GM23248 (cell line): ENCODE measurements around the gene SUN1.

Experiments used
- EZH2 ChIP-seq: fragments of 200-600 bp; sonication (generic); IDR thresholded peaks from 2 replicates; pipeline ENCODE4 v1.6.1; 2018; ENCODE audit warnings: antibody characterized with exemption, mild to moderate bottlenecking; ENCODE audit not compliant: insufficient read depth, poor library complexity, severe bottlenecking
- EZH2phosphoT487 ChIP-seq: fragments of 200-600 bp; sonication (generic); IDR thresholded peaks from 2 replicates; pipeline ENCODE4 v1.6.1; 2018; ENCODE audit warnings: antibody characterized with exemption, moderate library complexity, mild to moderate bottlenecking, low read depth; ENCODE audit not compliant: insufficient read depth

- TF ChIP-seq EZH2 (no peak), EZH2phosphoT487 (no peak)
Observed at GRCh38 chr7:794671-795329, 37.5 kb upstream of the SUN1 start.
